Skeletal muscle cell (primary cell): ENCODE data around the gene ZIC2.

Experiments used
- DNase-seq: peaks from one replicate; pipeline ENCODE4 v3.0.0-alpha.2; 2010; ENCODE audit warnings: low read depth
- H3K4me3 ChIP-seq: 2 replicates; pipeline ENCODE4 v1.5.1; 2011; ENCODE audit warnings: low read depth, mild to moderate bottlenecking, control low read depth, low read length, moderate library complexity

Gene ZIC2

DNA sequence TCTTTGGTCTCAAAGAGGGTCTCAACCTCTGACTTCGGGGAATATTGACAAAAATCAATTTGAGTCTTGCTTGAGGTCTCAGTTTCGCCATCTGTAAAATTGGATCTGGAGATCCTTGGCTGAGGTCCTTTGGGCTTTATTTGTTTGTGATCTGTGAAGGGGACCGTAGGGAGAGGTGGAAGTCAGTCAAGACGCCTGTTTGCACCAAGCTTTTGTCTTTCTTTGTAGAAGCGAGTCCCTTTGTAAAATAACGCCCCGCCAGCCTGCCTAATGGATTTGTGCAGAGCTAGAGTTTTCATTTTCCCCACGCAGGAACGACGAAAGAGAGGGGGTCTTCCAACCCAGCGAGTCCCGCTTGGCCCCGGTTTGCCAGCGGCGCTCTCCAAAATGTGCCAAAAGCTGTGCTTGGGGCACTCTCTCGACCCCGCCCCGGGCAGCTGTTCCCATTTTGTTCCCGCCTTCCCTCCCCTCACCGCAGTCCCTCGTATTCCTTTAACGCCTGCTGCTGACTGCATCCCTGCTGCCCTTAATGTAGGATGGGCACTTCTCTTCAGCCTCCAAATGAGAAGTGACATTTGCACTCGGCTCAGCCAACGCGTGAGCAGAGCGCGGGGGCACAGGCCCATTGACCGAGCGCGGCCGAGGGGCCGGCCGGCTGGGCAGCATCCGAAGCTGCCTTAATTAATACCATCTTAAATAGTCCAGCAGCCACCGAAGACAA, 23.0 kb upstream of the ZIC2 start:
- DNase-seq: no peak
- H3K4me3 ChIP-seq: no peak overlapping the region

GRCh38 chr13:99959127-99959539, 22.5 kb upstream of the ZIC2 start:
- no peak for DNase-seq
- no peak overlapping the region for H3K4me3 ChIP-seq

DNA sequence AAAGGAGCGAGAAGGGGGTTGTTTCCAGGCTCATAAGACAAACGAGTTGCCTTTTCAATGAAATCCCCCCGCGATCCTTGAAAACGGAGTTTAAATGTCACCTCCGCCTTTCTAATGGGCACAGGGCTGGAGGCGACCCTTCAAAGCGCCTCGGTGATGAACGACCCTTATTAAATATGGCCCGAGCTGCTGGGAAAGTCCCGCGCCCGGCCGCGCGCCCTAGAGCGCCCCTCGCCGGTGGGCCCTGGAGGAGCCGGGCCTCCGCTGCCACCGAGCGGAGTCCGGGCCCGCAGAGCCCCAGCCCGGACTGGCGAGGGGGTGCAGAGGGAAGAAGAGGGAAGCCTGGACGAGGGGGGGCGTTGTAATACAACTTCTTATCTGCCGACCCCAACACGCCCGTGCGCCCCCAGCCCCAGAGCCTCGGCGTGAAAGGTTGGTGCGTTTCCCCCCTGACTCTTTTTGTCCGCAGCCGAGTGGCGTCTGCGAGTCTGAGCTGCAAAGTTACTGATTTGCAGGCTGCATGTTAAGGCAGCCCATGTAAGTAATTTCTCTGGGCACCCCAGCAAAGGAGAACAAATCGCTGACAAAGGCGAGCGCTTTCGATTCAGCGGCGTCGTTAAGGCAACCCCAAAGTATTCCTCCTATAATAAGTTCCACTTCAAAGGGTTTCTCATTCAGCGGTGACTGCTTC, 21.9 kb upstream of the ZIC2 start:
- no peak for DNase-seq
- H3K4me3 ChIP-seq: peak overlapping the region; percentile 11

DNA sequence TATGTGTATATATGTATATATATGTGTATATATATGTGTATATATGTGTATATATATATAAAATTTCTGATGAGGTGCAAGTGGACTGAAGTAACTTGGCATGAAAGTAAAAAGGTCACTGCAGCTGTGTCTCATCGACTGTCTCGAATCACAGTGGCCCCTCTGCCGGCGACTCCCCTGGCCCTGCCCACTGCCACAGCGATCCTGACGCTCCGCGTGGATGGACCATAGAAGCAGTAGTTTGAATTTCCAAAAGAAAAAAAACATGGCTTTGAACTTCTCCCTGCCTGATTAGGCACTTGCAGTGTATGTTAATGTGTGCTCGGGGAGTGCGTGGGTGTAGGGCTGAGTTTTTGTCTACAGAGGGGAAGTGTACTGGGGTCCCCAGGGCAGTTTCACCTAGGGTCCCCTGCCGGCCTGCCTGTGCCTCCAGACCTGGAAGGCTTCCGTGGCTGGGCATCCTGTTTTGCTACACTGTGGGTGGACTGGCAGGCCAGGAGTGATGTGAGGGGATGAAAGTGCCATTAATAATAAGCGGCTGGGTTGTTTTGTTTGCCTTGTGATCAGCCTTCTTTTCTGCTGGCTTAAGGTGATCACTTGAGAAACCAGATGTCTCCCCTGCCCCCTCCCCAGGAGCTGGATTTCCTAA, 20.8 kb upstream of the ZIC2 start:
- no peak for DNase-seq
- no peak overlapping the region for H3K4me3 ChIP-seq

- no peak for DNase-seq
- no peak overlapping the region for H3K4me3 ChIP-seq
These were observed 19.9 kb upstream of the ZIC2 start for GRCh38 chr13:99961636-99962035.

- H3K4me3 ChIP-seq: no peak overlapping the region
- DNase-seq: no peak
These were observed 19.3 kb upstream of the ZIC2 start for GRCh38 chr13:99962242-99962641.

DNA sequence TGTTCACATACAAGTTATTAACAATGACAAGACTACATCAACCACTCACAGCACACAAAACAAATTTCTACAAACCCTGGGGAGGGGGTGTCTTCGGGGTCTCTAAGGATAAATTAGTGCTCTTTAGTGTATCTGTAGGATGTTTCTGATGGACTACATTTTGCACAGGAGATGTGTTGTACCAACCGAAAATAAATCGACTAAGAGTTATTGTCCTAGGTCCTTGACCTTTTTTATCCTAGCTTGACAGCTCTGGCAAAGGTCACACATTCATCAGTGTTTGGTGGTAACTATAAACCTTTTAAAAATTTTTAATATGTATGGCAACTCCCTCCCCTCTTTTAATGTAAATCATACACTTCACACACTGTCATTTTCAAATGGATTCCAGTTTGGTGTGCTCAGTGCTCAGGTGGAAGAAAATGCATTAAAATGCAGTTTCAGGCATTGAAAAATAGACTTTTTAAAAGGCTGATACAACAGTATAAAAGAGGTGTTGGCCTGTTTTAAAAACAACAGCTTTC, 17.7 kb upstream of the ZIC2 start:
- no peak for DNase-seq
- H3K4me3 ChIP-seq: no peak overlapping the region

DNA sequence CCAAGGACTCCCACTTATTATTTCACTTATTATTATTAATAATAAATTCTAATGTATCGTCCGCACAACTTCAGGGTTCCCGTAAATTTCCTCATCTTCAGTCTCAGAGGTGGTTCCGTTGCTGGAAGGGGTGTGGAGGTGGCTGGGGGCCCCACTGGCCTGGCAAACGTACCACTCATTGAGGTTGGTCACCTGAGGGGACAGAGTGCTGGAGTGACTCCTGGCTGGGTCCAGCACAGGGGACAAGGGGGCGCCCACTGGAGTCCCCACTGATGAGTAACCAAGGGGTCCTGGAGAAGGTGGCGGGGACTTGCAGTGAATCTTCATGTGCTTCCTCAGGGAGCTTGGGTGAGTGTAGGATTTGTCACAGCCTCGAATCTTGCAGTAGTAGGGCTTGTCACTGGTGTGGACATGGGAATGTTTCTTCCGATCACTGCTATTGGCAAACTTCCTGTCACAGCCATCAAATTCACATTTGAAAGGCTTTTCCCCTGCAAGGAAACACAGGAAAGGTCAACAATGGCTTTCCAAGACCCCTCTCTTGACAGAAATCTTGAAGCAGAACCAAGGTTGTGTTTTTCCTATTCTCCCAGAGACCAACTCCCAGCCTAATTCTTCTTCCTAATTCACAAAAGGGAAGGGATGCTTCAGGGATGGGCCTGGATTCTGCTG, 16.1 kb upstream of the ZIC2 start:
- no peak for DNase-seq

GRCh38 chr13:99966064-99966805, 15.3 kb upstream of the ZIC2 start:
- H3K4me3 ChIP-seq: no peak overlapping the region
- DNase-seq: no peak

More for the DNA sequence above, 16.1 kb upstream of the ZIC2 start:
- no peak overlapping the region for H3K4me3 ChIP-seq

DNA sequence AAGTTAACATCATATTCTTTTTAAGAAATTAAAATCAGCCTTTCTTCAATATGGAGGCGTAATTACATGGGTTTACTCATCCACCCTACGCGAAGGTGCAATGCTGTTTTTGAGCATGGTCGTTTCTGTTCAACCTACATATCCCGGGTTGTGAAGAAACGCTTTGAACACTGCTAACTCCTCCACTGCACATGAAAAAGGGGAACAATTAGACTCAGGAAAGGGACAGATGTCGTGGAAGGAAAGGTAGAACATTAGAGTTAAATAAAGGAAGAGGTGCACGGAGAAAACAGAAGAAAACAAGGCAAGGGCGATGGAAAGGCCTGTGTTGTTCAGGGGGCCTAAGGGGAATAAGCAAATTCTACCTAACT, 14.1 kb upstream of the ZIC2 start:
- H3K4me3 ChIP-seq: no peak overlapping the region
- DNase-seq: no peak

DNA sequence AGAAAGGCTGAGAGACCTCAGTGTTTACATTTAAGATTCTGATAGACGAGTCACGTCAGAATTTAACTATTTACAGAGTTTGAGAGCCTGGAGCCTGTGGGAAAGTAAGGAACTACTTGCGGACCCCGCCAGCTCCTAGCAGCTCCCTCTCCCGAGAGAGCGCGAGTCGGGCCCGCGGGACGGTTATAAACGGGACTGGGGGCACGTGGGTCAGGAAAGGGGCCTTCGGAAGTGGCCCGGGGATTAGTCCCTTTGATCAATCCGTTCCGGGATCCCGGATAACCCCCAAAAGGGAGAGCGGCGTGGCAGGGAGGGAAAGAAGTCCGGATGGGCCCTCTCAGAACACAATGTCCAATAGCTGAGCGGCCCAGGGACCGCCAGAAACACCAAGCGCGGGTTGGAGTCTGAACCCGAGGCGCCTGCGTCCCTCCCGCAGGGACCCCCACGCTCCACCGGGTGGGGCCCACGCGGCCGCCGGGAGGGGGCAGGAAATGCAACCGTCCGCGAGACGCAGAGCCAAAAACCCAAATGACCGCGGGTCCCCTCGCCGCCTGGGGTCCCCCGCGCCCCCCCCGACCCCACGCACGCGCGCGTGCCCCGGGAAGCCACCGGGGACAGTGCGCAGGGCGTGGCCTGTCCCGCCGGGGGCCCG, 13.6 kb upstream of the ZIC2 start:
- H3K4me3 ChIP-seq: no peak overlapping the region
- no peak for DNase-seq

DNA sequence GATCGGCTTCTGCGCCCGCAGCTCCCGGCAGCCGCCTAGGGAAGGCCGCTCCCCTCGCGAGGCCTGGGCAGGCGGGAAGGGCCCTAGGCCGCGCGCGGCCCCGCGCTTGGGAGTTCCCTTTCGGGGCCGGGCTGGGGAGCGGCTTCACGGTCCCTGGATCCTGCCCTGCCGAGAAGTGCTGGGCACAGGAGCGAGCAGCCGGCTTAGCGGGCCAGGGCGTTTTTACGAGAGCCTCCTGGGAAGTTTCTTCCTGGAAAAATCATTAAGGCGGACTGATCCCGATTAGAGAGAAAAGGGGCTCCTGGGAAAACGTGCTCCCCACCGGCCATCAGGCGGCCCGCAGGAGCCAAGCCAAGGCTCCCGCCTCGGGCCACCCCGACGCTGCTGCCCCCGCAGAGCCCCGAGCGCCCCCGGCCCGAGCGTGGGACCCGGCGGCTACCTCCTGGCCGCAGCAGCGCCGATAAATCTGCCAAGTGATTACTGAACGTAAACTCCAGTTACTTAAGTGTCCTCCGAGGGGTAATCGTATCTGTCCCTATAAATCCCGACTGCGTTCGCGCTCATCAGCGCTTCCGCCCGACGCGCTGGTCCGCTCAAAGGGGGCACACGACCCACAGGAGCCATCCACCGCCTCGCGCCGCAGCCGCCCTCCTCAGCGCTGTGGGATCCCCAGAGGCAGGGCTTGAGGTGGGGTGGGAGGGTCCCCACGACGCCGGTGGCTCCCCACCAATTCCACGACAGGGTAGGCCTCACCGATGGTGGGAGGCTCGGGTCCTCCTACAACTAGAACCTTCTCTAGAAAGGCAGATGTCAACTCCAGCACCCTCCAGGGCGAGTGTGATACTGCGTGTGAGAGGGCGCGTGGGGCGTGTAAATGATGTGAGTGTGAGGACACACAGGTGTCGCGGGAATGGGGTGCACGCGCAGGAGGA, 12.8 kb upstream of the ZIC2 start:
- DNase-seq: no peak
- no peak overlapping the region for H3K4me3 ChIP-seq

- DNase-seq: no peak
- H3K4me3 ChIP-seq: no peak overlapping the region
These were observed 12.1 kb upstream of the ZIC2 start for GRCh38 chr13:99969453-99969918.

DNA sequence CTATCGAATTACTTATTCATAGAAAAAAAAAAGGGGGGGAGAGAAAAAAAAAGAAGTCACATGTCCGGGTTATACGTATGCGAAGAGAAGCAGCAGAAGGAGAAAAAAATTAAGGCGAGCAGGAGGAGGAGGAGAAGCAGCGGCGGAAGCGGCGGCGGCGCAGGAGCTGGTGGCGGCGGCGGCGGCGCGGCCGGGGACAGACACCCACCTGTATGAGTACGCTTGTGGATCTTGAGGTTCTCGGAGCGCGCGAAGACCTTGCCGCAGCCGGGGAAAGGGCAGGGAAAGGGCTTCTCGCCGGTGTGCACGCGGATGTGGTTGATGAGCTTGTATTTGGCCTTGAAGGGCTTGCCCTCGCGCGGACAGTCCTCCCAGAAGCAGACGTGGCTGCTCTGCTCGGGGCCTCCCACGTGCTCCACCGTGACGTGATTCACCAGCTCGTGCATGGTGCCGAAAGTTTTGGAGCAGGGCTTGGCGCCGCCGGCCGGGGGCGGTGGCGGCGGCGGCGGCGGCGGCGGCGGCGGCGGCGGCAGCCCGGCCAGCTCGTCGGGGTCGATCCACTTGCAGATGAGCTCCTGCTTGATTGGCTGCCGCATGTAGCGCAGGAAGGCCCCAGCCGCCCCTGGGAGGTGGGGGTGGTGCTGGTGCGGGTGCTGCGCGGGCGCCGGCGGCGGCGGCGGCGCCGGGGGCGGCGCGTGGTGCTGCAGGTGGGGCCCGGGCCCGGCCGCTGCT, 11.5 kb upstream of the ZIC2 start:
- H3K4me3 ChIP-seq: no peak overlapping the region
- no peak for DNase-seq

DNA sequence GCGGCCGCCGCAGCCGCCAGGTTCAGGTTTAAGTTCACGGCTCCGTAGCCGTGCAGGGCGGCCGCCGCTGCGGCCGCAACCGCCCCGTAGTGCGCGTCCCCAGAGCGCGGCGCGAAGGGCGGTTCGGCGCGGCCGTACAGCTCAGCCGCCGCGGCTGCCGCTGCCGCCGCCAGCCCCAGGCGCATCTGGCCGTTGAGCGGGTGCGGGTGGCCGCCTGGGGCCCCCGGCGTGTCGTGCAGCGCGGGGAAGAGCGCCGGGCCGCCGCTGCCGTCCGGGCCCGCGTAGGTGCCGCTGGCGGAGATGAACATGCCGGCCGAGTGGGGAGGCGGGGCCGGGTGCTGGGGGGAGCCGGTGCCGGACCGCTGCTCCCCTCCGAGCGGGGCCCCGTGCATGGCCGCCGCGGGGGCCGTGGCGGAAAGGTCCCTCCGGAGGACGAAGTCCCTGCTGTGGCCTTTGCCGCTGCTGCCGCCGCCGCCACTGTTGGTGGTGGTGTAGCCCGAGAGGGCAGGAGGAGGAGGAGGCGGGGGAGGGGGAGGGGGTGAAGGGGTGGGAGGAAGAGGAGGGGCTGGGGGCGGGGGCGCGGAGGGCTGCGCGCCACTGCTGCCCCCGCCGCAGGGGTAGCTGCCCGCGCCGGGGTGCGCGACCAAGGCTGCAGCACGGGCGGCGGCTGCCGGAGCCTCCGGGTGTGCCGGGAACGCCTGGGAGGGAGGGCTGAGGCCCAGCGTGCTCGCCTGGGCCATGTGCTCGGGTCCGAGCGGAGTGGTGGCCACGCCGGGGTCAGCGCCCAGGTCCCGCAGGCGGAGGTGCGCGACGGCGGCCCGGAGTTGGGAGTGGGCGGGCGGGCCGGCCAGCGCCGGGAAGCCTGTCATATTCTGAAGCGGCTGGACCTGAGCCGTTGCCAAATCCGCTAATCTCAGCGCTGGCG, 10.7 kb upstream of the ZIC2 start:
- DNase-seq: no peak
- H3K4me3 ChIP-seq: no peak overlapping the region

GRCh38 chr13:99971576-99972189, 9.9 kb upstream of the ZIC2 start, which contains the start of gene ZIC5:
ZIC5 (minus strand) TSS chr13:99971767; CDS start chr13:99971603, 164 bp downstream.
- H3K4me3 ChIP-seq: no peak within 1 kb of the TSS
- DNase-seq: no peak
